Measurements from ENCODE around the gene SMIM5. TPM values are rescaled to one million over a fixed set of nuclear protein-coding genes. Genes with fewer than 3 reads are reported as not detected.

SMIM5 gene
- total and polyA plus RNA-seq, 9 of the 15 experiments (the other 6 are each of a cell fraction or from before 2014, with no cell fraction given), result 0.08 TPM; not detected in 8

- ATAC-seq, result no peak
- no peak overlapping the region for H2AFZ ChIP-seq (ENCODE audit: low read depth, low read length)
- no peak overlapping the region for H3K27ac ChIP-seq (ENCODE audit: extremely low read depth, low read depth, low read length)
- no peak for TF ChIP-seq RBM25 (IDR thresholded peaks at IDR 0.05; ENCODE audit: low read depth, low read length, severe bottlenecking)
- no peak for TF ChIP-seq L3MBTL2 (IDR thresholded peaks at IDR 0.05)
- TF ChIP-seq ZNF282 (CRISPR knock-in tag; IDR thresholded peaks at IDR 0.05), result no peak
- TF ChIP-seq ETV1 (tag; conservative IDR thresholded peaks at IDR 0.05; ENCODE audit: low read depth), result no peak
- no peak for TF ChIP-seq THRB (CRISPR knock-in tag; conservative IDR thresholded peaks at IDR 0.05)
- TF ChIP-seq DLX4 (CRISPR knock-in tag; IDR thresholded peaks at IDR 0.05), result no peak
- TF ChIP-seq MED1 (CRISPR knock-in tag; IDR thresholded peaks at IDR 0.05; ENCODE audit: borderline replicate concordance), result no peak
- TF ChIP-seq ZNF280A (IDR thresholded peaks at IDR 0.05; ENCODE audit: low read depth, partially characterized antibody), result no peak
- no peak for TF ChIP-seq ZNF140 (CRISPR knock-in tag; IDR thresholded peaks at IDR 0.05)
- no peak for TF ChIP-seq DMBX1 (CRISPR knock-in tag; IDR thresholded peaks at IDR 0.05; ENCODE audit: borderline replicate concordance)
- no peak for TF ChIP-seq ZNF124 (CRISPR knock-in tag; IDR thresholded peaks at IDR 0.05)
- no peaks in the 10 kb centered on the region for H3K79me2 ChIP-seq (ENCODE audit: control insufficient read depth, insufficient read depth, low read length)
- WGBS (ENCODE audit: insufficient coverage, low coverage, missing lambda C conversion rate), result 90% methylated on average over 3 of the region's 3 CpGs
- no peak for DNase-seq (ENCODE audit: extremely low read depth in 1 of 4, low spot score in 3 of 4)
- peaks cover 3% of the 10 kb centered on the region; the same call in 1 of the 3 replicates for H3K36me3 ChIP-seq (ENCODE audit: control insufficient read depth, insufficient read depth, low read length)
- in situ Hi-C loops (cut with MboI), result no loop called here
- peaks cover 15 to 48% of the 10 kb centered on the region in 2 experiments; a peak in 4 of 5 replicates for H3K4me1 ChIP-seq (replicated peaks in 1 of 2; ENCODE audit: control insufficient read depth in 2 of 2, insufficient read depth in 2 of 2, low read length in 2 of 2)
- intact Hi-C loops (cut with micrococcal nuclease), result no loop called here
- 0 out of 2 replicates have a peak, but pooled peaks cover 11% of the 10 kb centered on the region for H4K20me1 ChIP-seq (replicated peaks; ENCODE audit: control insufficient read depth, insufficient read depth, low read length)
- H3K27me3 ChIP-seq (ENCODE audit: control insufficient read depth in 2 of 2, insufficient read depth in 2 of 2, low read length in 2 of 2), result no peaks in the 10 kb centered on the region
- H3K9me1 ChIP-seq (ENCODE audit: control insufficient read depth, insufficient read depth, low read length), result no peaks in the 10 kb centered on the region
- H3K4me3 ChIP-seq, result no peak overlapping the region
- H3K9ac ChIP-seq (ENCODE audit: insufficient read depth in 1 of 2, low read depth in 2 of 2, low read length in 2 of 2), result no peak overlapping the region
- ChIA-PET CTCF (ENCODE audit: low intra/inter-chr PET ratio) (no interaction called here), POLR2A (no interaction called here)
- no TSS peak for BruUV-seq (replicated peaks)
- no peak overlapping the region for H3K4me2 ChIP-seq (ENCODE audit: insufficient read depth, low read length)
- no peak for FAIRE-seq
- no peaks in the 10 kb centered on the region for H3K9me3 ChIP-seq (replicated peaks; ENCODE audit: control insufficient read depth, insufficient read depth, low read depth, low read length)
Observed at GRCh38 chr17:75639327-75639726, 6.1 kb downstream of the SMIM5 start.
